Right lobe of liver (tissue), 4 donors: Measurements from ENCODE around the gene GRIP1.

Experiments
- POLR2A ChIP-seq: fragments of 450-650 bp; IDR thresholded peaks from one replicate; pipeline ENCODE4 v1.6.1; 2017; ENCODE audit warnings: antibody characterized with exemption, mild to moderate bottlenecking
- TF ChIP-seq, protein P1 (sequence below), 4 donors: fragments of 200-600 bp in 3 of 4; fragments of 450-650 bp in 1 of 4; IDR thresholded peaks; one replicate each; pipeline versions ENCODE4 v1.5.1 to v1.8.0; 2016 to 2022; ENCODE audit warnings: antibody characterized with exemption in 4 of 4, mild to moderate bottlenecking in 2 of 4
- donor health status: DM: no; HTN: no; CAD: no.
- donor health status: DM: no; HTN: no; CAD: no.
- donor health status: DM: no; HTN: yes; CAD: no.

- no peak for TF ChIP-seq POLR2A
- TF ChIP-seq, protein P1, sequence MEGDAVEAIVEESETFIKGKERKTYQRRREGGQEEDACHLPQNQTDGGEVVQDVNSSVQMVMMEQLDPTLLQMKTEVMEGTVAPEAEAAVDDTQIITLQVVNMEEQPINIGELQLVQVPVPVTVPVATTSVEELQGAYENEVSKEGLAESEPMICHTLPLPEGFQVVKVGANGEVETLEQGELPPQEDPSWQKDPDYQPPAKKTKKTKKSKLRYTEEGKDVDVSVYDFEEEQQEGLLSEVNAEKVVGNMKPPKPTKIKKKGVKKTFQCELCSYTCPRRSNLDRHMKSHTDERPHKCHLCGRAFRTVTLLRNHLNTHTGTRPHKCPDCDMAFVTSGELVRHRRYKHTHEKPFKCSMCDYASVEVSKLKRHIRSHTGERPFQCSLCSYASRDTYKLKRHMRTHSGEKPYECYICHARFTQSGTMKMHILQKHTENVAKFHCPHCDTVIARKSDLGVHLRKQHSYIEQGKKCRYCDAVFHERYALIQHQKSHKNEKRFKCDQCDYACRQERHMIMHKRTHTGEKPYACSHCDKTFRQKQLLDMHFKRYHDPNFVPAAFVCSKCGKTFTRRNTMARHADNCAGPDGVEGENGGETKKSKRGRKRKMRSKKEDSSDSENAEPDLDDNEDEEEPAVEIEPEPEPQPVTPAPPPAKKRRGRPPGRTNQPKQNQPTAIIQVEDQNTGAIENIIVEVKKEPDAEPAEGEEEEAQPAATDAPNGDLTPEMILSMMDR (IDR thresholded peaks at IDR 0.05) = no peak
Observed at GRCh38 chr12:66617991-66618390, 60.9 kb downstream of the GRIP1 start.
